ENCODE measurements around the gene HAPLN2.
"Not testable (repeated sequence)": the region's sequence is repeated elsewhere in the genome, so short reads cannot be mapped to it uniquely, and the experiment has no call there.

HAPLN2 gene

GRCh38 chr1:156591432-156592157, 27.6 kb upstream of the HAPLN2 start, which contains the start of gene NAXE:
Gene NAXE, plus strand, starts transcription at chr1:156591776. Its CDS starts 29 bp downstream, at chr1:156591805.
- peak in 1 of 2 experiments; percentile 63 for DNase-seq (ENCODE audit: low read depth in 2 of 2)

GRCh38 chr1:156592158-156592909, 26.9 kb upstream of the HAPLN2 start:
- no peak for DNase-seq (ENCODE audit: low read depth in 2 of 2)

GRCh38 chr1:156592910-156593660, 26.1 kb upstream of the HAPLN2 start:
- no peak for DNase-seq (ENCODE audit: low read depth in 2 of 2)

GRCh38 chr1:156593661-156593989, 25.6 kb upstream of the HAPLN2 start:
- no peak for DNase-seq (ENCODE audit: low read depth in 2 of 2)

- DNase-seq (ENCODE audit: low read depth in 2 of 2), result no peak
These were observed 25.0 kb upstream of the HAPLN2 start for GRCh38 chr1:156594190-156594589.

GRCh38 chr1:156595016-156595415, 24.2 kb upstream of the HAPLN2 start:
- no peak for DNase-seq (ENCODE audit: low read depth in 2 of 2)

- no peak for DNase-seq (ENCODE audit: low read depth in 2 of 2)
These were observed 22.8 kb upstream of the HAPLN2 start for GRCh38 chr1:156596426-156596825.

- DNase-seq (ENCODE audit: low read depth in 2 of 2), result no peak
These were observed 21.1 kb upstream of the HAPLN2 start for GRCh38 chr1:156598125-156598524.

GRCh38 chr1:156598731-156599432, 20.3 kb upstream of the HAPLN2 start:
- no peak for DNase-seq (ENCODE audit: low read depth in 2 of 2)

- DNase-seq (ENCODE audit: low read depth in 2 of 2), result no peak
These were observed 19.4 kb upstream of the HAPLN2 start for GRCh38 chr1:156599811-156600210.

- DNase-seq (ENCODE audit: low read depth in 2 of 2), result no peak
These were observed 18.5 kb upstream of the HAPLN2 start for GRCh38 chr1:156600733-156601121.

- DNase-seq (ENCODE audit: low read depth in 2 of 2), result peak; percentile 64 to 77
These were observed 17.9 kb upstream of the HAPLN2 start, which contains the start of gene GPATCH4 for GRCh38 chr1:156601122-156601830. Gene GPATCH4, minus strand, starts transcription at chr1:156601479.

- no peak for DNase-seq (ENCODE audit: low read depth in 2 of 2)
These were observed 17.3 kb upstream of the HAPLN2 start for GRCh38 chr1:156601892-156602291.

GRCh38 chr1:156602557-156602993, 16.6 kb upstream of the HAPLN2 start:
- no peak for DNase-seq (ENCODE audit: low read depth in 2 of 2)

GRCh38 chr1:156607344-156607743, 11.9 kb upstream of the HAPLN2 start:
- not testable (repeated sequence) for DNase-seq (ENCODE audit: low read depth in 2 of 2)

- no peak for DNase-seq (ENCODE audit: low read depth in 2 of 2)
These were observed 11.1 kb upstream of the HAPLN2 start for GRCh38 chr1:156608036-156608674.

GRCh38 chr1:156608981-156609380, 10.2 kb upstream of the HAPLN2 start:
- DNase-seq (ENCODE audit: low read depth in 2 of 2), result no peak

GRCh38 chr1:156610072-156610471, 9.1 kb upstream of the HAPLN2 start:
- not testable (repeated sequence) for DNase-seq (ENCODE audit: low read depth in 2 of 2)

GRCh38 chr1:156612666-156613065, 6.5 kb upstream of the HAPLN2 start:
- no peak for DNase-seq (ENCODE audit: low read depth in 2 of 2)

GRCh38 chr1:156615946-156616345, 3.3 kb upstream of the HAPLN2 start:
- DNase-seq (ENCODE audit: low read depth in 2 of 2), result no peak

- no peak for DNase-seq (ENCODE audit: low read depth in 2 of 2)
These were observed 2.8 kb upstream of the HAPLN2 start for GRCh38 chr1:156616463-156616862.
